H4 (cell line): ENCODE results near the gene NEIL1. TPM values are rescaled to one million over a fixed set of nuclear protein-coding genes. Genes with fewer than 3 reads are reported as not detected.
"Not testable (repeated sequence)": the region's sequence is repeated elsewhere in the genome, so short reads cannot be mapped to it uniquely, and the experiment has no call there.

Source experiments
- DNase-seq: peaks from one replicate; pipeline ENCODE4 v3.0.0-alpha.2; 2015; ENCODE audit warnings: low spot score
- total RNA-seq: library from RNA; depleted of rRNA; stranded (reverse); fragments of >200 nt; shearing (Covaris generic); gene quantifications from 2 replicates; pipeline ENCODE4 v1.2.3, GENCODE V29; 2014; rRNA removed

Gene NEIL1, protein sequence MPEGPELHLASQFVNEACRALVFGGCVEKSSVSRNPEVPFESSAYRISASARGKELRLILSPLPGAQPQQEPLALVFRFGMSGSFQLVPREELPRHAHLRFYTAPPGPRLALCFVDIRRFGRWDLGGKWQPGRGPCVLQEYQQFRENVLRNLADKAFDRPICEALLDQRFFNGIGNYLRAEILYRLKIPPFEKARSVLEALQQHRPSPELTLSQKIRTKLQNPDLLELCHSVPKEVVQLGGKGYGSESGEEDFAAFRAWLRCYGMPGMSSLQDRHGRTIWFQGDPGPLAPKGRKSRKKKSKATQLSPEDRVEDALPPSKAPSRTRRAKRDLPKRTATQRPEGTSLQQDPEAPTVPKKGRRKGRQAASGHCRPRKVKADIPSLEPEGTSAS
- total RNA-seq = 0.72 and 2.3 TPM in 2 replicates

DNA sequence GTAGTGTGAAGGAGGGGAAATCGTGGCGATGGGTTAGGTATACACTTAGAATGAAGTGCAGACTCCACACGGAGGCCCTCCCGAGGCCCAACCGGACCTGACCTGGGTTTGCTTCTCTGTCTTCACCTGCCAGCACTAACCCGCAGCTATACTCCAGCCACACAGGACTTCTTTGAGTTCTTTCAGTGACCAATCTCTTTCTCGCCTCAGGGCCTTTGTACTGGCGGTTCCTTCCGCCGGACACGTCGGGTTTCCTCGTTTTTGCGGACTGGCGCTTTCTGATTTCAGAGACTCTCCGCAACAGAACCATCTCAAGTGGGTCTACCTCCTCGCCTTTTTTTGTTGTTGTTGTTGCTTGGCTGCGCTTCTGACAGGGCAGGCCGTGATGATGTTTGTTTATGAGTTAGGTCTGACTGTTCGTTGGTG lies at the start of gene NEIL1:
TSS of gene NEIL1 (plus strand) at position 244 of the 426 bp plus-strand sequence. CDS start 1,867 bp downstream, outside the sequence.
- no peak for DNase-seq

DNA sequence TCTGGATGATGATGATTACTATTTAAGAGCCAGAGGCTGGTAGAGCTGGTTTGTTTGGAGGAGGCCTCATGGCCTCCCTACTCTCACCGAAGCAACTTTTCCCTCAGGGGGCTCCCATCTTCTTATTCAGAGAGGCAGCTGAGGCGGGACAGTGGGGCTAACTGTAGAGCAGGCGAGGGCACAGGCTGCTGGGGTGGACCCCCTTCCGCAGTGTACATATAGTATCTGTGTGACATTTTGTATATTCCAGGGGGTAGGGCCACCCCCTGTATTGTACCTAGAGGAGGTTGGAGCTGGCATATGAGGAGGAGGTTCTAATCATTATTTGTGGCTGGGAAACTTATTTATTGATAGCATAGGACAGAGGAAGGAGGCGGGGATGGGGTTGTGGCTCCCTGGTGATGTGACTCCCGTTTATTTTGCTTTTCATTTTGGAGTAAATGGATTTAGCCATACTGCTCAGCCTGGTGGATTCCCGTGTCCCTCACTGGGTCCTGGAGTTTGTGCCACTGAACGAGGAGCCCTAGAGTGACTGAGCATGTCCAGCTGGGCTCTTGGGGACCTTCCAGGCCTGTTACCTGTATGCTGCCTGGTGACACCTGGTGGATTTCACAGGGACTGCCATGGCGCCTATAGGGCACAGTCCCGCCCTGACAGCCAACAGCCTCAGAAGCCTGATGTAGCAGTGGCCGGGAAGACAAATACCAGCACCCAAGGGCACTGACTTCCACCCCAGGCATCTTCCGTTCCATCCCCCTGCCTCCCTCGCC lies 48.1 kb upstream of the NEIL1 start:
- DNase-seq = not testable (repeated sequence)

DNA sequence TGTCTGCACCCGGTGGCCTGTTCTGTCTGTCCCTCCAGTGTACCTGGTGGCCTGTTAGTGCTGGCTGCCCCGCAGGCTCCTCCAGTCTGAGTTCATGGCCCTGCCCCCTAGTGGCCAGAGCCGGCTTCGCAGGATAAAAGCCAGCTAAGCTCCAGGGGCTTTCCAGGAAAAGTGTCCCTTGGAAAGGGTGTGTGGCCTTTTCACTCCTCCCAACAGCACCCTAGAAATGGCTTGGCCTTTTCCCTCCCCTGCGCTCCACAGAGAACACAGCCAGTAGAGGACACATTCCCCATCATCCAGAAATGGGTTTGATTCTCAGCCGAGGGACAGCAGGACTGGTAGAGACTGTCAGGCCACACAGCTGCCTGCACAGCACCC lies 47.5 kb upstream of the NEIL1 start:
- DNase-seq = not testable (repeated sequence)

DNA sequence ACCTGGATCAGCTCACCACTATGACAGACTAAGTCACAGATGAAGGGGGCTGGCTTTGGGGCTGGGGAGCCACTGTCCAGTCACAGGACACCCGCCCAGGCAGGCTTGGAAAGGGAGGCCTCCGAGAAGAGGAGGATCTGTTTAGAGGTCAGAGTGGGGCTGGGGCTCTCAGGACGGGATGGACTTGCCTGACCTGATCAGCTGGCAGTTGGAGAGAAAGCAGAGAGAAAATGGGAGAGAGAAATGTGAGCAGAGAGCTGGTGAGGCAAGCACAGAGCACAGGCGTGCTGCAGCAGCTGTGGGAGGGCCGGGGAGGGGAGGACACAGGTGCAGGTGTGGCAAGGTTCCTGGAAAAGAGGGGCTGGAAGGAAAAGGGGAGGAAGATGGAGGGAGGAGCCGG lies 46.8 kb upstream of the NEIL1 start:
- DNase-seq = not testable (repeated sequence)

DNA sequence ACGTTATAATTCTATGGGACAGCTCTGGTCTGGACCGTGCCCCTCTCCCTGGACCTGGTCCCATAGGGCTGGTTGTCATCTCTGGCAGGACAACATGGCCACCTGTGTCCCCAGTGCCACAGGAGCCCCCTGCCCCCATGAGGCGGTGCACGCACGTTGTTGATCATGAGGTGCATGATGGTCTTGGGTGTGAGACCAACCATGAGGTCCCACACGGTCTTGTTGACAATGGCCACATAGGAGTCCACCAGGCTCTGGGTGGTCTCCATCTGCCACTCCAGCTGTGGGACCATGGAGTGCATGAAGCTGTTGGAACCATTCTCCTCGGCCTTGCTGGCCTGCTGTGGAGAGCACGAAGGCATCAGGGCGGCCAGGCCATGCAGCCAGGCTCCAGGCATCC lies 44.5 kb upstream of the NEIL1 start:
- DNase-seq = no peak

DNA sequence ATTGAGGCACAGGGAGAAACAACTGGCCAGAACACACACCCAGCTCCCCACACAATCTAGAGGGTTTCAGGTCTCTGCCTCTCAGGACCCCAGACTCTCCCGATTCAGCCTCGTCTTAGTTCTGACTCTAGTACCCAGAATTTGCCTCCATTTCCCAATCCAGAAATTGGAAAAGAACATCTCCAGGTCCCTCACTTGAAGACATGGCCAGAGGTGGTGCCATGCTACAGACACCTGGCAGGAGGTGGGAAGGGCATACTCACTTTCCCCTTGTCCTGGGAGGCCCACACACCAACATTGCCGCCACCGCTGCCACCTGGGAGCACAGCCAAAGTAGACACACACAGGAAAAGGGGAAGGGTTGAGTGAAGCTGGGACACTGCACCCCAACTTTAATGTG lies 44.1 kb upstream of the NEIL1 start:
- DNase-seq = not testable (repeated sequence)

DNA sequence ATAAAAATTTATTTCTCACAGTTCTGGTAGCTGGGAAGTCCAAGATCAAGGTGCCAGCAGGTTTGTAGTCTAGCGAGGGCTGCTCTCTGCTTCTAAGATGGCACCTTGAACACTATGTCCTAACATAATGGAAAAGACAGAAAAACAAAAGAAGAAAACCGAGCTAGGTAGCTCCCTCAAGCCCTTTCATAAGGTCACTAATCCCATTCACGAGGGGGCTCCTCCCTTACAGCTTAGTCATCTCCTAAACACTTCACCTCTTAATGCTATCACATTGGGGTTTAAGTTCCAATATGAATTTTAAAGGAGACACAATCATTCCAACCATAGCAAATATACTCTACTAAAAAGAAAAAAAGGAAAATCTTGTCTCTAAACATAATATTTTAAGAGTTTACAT lies 40.7 kb upstream of the NEIL1 start:
- DNase-seq = no peak

DNA sequence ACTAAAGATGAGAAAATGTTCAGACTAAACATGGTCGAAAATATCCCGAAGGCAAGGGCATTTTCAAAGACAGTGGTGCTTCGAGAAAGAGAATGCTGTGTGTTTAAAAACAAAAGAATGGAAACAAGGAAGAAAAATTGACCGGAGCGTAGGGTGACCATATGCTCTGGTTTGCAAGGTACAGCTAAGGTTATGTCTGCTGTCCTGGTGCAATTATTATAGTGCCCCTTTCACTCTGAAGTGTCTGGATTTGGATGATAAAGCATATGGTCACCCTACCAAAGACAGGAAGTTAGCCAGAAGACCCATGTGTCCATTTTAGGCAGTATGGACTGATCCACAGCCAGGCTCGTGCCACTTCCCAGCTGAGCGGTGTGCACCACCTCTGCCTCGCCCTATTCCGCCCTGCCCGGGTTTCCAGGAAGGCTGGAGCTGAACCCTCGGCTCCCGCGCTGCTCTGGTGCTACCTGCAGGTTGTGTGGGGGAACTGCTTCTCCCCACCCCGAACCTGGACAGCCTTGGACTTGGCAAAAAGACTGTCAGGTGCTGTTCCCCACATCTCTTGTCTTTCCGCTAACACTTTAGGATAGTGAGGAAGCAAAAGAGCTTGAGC lies 39.0 kb upstream of the NEIL1 start:
- peak; percentile 72 for DNase-seq

DNA sequence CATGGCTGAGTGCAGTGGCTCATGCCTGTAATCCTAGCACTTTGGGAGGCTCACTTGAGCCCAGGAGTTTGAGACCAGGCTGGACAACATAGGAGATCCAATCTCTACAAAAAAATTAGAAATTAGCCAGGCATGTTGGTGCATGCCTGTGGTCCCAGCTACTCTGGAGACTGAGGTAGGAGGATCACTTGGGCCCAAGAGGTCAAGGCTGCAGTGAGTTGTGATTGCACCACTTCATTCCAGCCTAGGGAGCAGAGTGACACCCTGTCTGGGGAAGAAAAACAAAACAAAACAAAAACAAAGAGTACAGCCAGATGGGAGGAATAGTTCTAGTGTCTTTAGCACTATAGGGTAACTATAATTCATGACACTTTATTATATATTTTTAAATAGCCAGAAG lies 37.1 kb upstream of the NEIL1 start:
- DNase-seq = no peak

DNA sequence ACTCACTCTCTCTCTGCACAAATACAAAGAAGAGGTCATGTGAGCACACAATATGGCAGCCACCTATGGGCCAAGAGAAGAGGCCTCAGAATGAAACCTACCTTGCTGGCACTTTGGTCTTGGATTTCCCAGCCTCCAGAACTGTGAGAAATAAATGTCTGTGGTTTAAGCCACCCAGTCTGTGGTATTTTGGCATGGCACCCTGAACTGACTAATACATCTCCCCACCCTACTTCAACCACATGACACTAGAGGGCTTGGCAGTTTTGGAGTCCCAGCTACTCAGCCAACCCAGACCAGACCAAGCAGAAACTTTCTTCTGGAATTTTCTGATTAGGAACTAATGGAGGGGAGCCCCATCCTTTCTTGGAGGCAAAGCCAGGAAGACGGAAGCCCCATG lies 34.3 kb upstream of the NEIL1 start:
- peak; percentile 39 for DNase-seq

DNA sequence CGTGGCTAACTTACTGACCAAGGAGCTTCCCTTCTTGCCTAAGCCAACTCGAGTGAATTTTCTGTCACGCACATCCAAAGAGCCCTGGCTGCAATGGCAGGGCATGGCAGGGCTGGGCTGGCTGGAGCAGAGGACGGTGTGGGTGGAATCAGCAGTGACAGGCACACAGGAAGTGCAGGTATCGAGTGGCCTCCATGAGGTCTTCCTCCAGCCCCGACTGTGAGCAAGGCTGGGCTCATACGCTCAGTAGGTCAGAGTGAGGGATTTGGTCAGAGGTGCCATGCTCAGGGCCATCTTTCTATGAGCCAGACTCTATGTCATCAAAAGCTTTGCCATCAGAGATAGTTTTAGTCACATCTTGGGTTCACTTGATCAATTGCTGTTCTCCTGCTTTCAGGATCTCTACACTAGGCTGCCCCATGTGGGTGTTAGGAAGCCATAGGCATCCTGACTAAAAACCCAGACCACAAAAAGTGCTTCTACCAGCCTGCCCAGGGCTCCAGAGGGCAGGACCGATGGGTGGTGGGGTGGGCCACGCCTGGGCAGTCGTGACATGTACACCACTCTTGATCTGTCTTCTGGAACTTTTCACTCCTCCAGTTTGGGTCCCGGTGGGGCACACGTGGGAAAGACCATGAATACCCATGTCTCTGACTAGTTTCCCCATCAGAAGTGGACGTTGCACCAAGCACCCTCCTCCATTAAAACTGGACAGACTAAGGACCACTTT lies 33.6 kb upstream of the NEIL1 start:
- DNase-seq = no peak

DNA sequence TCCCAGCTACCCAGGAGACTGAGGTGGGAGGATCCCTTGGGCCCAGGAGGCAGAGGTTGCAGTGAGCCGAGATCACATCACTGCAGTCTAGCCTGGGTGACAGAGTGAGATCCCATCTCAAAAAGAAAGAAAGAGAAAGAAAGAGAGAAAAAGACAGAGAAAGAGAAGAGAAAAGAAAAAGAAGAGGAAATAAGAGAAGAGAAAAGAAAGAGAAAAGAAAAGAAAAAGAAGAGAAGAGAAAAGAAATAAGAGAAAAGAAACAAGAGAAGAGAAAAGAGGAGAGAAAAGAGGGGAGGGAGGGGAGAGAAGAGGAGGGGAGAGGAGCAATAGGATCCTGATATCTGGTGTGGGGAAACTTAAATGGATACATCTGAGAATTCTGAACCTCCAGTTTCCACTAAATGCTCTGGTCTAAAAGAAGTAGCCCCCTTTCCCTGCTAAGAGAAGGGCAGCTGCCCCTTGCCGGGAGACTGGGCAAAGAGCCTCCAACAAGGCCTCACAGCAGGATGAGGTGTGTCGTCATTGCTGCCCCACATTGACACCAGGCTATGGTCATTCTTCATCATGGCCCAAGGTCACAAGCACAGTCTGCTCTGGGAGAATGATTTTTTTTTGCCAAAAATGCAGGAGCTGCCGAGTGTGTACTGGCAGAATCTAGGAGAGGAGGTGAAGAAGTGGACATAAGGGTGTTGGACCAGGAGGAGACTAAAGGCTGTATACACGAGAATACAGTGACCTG lies 32.1 kb upstream of the NEIL1 start:
- DNase-seq = no peak

DNA sequence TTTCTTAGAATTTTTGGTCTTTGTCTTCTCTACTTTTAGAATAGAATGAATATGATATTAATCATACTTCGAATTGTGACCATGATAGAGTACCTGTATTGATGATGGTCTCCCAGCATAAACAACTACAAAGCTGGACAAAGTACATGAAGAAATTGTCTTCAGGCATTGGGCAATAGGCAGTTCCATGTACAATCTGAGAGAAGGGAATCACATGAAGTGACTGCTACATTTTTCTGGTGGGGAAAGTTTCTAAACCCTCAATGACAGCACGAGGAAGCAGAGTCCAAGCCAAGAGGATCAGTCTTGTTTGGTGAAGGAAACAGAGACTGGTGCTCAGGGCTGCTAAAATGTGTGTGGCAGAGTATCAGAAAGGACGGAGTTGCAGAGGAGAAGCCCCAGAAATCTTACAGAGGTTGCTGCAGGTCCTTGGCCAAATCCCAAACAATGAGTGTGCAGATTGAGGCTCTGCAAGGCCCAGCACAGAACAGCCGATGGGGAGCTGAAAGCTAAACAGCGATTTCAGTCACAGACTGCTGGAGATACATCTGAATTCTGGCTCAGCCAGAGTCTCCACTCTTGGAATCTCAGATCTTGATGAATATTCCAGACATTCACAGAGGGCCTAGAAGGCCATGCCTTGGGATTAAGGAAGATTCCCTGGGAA lies 27.5 kb upstream of the NEIL1 start:
- DNase-seq = not testable (repeated sequence)

DNA sequence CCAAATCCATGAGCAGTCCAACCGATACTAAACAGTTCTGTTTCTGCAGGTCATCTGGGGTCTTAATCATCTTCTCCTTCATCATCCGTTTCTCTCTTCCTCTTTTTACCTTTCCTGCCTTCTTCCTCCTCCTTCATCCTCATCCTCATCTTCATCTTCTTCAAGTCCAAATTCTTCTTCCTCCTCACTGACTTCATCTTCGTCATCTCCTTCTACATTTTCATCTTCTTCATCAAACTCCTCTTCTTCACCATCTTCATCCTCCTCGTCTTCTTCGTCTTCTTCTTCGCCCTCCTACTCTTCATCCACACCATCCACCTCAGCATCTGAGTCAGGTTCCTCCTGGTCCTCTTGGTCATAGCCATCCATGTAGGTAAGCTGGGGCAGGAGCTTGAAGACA lies 25.1 kb upstream of the NEIL1 start:
- DNase-seq = no peak

DNA sequence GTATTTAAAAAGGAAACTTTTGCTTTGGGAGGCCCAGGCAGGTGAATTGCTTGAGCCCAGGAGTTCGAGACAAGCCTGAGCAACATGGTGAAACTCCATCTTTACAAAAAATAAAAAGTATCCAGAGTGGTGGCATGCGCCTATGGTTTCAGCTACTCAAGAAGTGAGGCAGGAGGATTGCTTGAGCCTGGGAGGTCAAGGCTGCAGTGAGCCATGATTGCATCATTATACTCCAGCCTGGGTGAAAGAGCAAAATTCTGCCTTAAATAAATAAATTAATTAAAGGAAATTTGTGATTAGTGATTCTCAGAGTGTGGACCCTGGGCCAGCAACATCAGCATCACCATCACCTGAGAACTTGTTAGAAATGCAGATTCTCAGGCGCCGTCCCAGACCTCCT lies 20.9 kb upstream of the NEIL1 start:
- DNase-seq = no peak

DNA sequence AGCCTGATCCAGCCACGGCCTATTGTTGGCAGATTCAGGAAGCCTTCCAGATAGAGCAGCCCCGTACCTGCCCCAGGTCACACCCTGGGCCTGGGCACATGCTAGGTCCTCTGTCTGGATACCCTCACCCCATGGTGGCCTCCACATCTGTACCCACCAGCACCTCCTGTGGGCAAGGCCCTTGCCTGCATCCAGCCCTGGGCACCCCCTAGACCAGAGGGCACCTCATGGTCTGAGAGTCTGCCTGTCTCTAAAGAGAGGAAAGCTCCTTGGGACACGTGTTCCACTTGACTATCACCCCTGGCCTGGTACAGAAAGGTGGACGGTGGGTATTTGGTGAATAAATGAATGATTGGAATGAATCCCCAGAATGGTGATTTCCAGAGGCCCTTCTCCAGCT lies 19.8 kb upstream of the NEIL1 start:
- DNase-seq = no peak

DNA sequence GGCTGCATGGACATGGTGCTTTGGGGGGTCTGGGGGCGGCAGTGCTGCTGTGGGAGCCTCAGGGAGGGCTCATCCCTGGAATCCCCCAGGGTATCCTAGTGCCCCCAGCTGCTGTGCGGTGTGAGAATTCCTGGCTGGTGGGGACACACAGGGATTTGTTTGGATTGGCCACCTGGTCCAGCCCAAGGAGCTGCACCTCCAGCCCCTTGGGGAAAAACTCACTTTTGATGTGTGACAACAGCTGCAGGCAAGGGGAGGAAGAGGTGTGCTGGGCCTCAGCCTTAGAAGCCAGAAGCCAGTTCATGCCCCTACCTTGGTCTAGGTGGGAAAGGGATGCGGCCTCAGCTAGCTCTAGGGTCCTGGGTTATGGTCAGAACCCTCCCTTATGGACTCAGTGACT lies 19.3 kb upstream of the NEIL1 start:
- no peak for DNase-seq

DNA sequence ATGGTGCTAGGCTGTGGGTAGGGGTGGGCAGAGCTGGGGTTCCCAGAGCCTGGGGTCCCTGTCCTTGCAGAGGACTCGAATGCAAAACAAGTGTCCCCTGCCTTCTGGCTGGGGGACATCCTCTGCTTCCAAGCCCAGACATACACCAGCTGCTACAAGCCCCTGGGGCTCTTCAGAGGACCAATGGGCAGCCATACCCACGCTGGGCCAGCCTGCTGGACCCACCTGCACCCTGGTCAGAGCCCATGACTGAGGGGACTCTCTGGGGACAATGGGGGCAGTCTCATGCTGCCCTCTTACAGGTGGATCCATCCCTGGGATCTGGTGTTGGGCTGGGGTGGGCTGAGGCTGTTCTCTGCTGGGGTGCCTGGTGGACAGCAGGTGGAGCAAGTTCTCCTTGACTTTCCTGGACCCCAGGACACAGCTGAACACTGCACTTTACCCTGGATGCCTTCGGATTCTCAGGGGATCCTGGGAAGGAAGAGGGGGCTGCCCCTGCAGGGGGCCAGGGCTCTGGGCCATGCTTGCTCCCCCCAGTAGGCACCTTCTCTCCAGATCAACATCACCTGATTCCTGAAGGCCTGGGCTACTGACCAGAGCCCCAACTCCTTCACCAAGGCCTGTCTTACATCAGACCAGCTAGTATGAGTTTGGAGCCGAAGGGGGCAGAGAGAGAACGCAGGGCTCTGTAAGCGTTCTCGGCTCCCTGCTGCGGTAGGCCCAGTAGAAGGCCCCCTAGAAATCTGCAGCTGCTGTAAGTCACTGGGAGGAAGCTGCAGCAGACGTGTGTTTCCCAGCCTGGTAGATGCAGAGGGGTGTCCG lies 18.1 kb upstream of the NEIL1 start:
- DNase-seq = no peak

DNA sequence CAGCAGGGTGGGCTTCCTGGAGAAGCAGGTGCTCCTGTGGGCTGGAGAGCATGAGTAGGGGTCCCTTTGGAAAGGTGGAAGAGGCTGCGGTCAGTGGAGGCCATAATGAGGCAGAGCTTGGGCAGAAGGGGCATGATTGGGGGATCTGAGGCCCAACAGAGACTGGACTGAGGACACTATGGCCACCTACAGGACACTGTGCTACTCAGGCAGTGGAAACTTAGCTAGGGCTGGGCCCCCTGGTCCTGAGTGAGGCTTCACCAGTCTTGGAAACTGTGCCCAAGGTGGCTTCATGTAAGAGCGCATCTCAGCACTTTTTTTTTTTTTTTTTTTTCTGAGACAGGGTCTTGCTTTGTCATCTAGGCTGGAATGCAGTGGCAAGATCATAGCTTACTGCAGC lies 17.3 kb upstream of the NEIL1 start:
- no peak for DNase-seq

DNA sequence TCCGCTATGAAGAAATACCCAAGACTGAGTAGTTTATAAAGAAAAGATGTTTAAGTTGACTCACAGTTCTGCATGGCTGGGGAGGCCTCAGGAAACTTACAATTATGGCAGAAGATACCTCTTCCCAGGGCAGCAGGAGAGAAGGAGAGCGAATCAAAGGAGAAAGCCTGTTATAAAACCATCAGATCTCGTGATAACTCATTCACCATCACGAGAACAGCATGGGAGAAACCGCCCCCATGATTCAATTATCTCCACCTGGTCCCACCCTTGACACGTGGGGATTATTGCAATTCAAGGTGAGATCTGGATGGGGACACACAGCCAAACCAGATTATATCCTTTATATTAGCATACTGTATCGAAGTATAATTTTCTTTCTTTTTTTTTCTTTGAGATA lies 14.7 kb upstream of the NEIL1 start:
- not testable (repeated sequence) for DNase-seq
